ENCODE data around the gene ARHGAP22.

The ARHGAP22 gene

GRCh38 chr10:48455392-48456151 is 149.3 kb downstream of the ARHGAP22 start:
- in situ Hi-C loops (cut with MboI; ENCODE audit: low sequenced_read_pairs): no loop called here

GRCh38 chr10:48455055-48455391 is 149.8 kb downstream of the ARHGAP22 start:
- in situ Hi-C loops (cut with MboI; ENCODE audit: low sequenced_read_pairs): no loop called here

- in situ Hi-C loops (cut with MboI; ENCODE audit: low sequenced_read_pairs): no loop called here
Observed at GRCh38 chr10:48454302-48455054, 150.4 kb downstream of the ARHGAP22 start.

- in situ Hi-C loops (cut with MboI; ENCODE audit: low sequenced_read_pairs): no loop called here
Observed at GRCh38 chr10:48453451-48454301, 151.2 kb downstream of the ARHGAP22 start.

GRCh38 chr10:48452879-48453412 is 151.9 kb downstream of the ARHGAP22 start:
- in situ Hi-C loops (cut with MboI; ENCODE audit: low sequenced_read_pairs): no loop called here

- in situ Hi-C loops (cut with MboI; ENCODE audit: low sequenced_read_pairs): no loop called here
Observed at GRCh38 chr10:48451969-48452878, 152.6 kb downstream of the ARHGAP22 start.

GRCh38 chr10:48450741-48451466 is 154.0 kb downstream of the ARHGAP22 start:
- in situ Hi-C loops (cut with MboI; ENCODE audit: low sequenced_read_pairs): no loop called here

- in situ Hi-C loops (cut with MboI; ENCODE audit: low sequenced_read_pairs): no loop called here
Observed at GRCh38 chr10:48450233-48450740, 154.6 kb downstream of the ARHGAP22 start.

GRCh38 chr10:48449501-48450232 is 155.2 kb downstream of the ARHGAP22 start:
- in situ Hi-C loops (cut with MboI; ENCODE audit: low sequenced_read_pairs): no loop called here

- in situ Hi-C loops (cut with MboI; ENCODE audit: low sequenced_read_pairs): no loop called here
Observed at GRCh38 chr10:48448796-48449195, 156.1 kb downstream of the ARHGAP22 start.

GRCh38 chr10:48447356-48448215 is 157.3 kb downstream of the ARHGAP22 start:
- in situ Hi-C loops (cut with MboI; ENCODE audit: low sequenced_read_pairs): no loop called here

- in situ Hi-C loops (cut with MboI; ENCODE audit: low sequenced_read_pairs): no loop called here
Observed at GRCh38 chr10:48446785-48447184, 158.1 kb downstream of the ARHGAP22 start.

GRCh38 chr10:48445932-48446331 is 158.9 kb downstream of the ARHGAP22 start:
- in situ Hi-C loops (cut with MboI; ENCODE audit: low sequenced_read_pairs): no loop called here

- in situ Hi-C loops (cut with MboI; ENCODE audit: low sequenced_read_pairs): no loop called here
Observed at GRCh38 chr10:48444861-48445841, 159.7 kb downstream of the ARHGAP22 start.

- in situ Hi-C loops (cut with MboI; ENCODE audit: low sequenced_read_pairs): no loop called here
Observed at GRCh38 chr10:48444266-48444665, 160.6 kb downstream of the ARHGAP22 start.

GRCh38 chr10:48442809-48443177 is 162.1 kb downstream of the ARHGAP22 start:
- in situ Hi-C loops (cut with MboI; ENCODE audit: low sequenced_read_pairs): no loop called here
